Activated CD8-positive, alpha-beta memory T cell treated with anti-CD3 and anti-CD28 coated beads for 48 hours (primary cell): ENCODE results near the gene ZBTB8B.
A peak's percentile ranks its signal among the peaks of the same experiment; 100 is the strongest.
"Not testable (repeated sequence)": the region's sequence is repeated elsewhere in the genome, so short reads cannot be mapped to it uniquely, and the experiment has no call there.

Source experiments
- DNase-seq, 3 experiments: peaks; one replicate each; pipeline ENCODE4 v3.0.0-alpha.2; 2020; ENCODE audit warnings: low read depth in 2 of 3, low spot score in 2 of 3

ZBTB8B gene

DNA sequence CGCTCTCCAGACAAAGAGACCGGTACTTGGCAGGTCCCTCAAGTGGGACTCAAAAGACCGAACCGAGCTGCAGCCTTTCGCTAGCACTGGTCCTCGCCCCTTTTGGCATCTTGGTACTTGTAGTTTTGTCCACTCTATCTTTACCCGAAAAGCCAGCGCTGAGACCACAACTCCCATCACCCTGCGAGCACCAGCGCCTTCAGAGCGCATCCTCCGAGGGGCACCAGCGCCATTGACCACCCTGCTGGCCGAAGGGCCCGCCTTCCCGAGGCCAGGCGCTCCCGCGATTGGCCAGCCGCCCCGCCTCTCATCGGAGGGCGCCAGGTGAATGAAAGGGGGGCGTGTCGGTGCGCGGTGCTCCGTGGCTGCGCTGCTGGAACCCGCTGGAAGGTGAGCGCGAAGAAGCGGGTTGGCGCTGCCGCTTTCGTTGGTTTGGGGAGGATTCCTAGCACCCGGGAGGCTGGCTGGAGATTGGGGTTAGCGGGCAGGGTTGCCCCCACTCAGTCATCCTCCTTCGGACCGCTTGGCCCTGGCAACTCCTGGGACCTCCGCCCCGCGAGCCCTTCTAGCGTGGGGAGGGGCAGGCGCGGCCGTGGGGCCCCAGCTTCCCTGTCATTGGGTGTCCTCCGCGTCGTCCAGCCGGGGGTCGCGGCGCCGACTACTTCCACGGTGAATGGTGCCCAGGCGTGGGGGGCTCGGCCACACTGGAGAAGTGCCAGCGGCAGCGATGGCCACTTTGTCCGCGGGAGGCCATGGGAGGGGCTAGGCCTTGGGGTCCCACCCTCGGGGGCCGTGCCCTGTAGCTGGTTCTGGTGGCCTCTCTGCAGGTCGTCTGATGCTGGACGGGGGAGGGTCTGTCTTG is at the start of gene ZBTB8B:
Gene ZBTB8B, plus strand, starts transcription at position 357 of the 862 bp plus-strand sequence. CDS start 5,553 bp downstream, outside the sequence.
- DNase-seq: peak; percentile 11 to 24 (median 16)

GRCh38 chr1:32421775-32422174 is 43.1 kb upstream of the ZBTB8B start:
- DNase-seq: no peak

DNA sequence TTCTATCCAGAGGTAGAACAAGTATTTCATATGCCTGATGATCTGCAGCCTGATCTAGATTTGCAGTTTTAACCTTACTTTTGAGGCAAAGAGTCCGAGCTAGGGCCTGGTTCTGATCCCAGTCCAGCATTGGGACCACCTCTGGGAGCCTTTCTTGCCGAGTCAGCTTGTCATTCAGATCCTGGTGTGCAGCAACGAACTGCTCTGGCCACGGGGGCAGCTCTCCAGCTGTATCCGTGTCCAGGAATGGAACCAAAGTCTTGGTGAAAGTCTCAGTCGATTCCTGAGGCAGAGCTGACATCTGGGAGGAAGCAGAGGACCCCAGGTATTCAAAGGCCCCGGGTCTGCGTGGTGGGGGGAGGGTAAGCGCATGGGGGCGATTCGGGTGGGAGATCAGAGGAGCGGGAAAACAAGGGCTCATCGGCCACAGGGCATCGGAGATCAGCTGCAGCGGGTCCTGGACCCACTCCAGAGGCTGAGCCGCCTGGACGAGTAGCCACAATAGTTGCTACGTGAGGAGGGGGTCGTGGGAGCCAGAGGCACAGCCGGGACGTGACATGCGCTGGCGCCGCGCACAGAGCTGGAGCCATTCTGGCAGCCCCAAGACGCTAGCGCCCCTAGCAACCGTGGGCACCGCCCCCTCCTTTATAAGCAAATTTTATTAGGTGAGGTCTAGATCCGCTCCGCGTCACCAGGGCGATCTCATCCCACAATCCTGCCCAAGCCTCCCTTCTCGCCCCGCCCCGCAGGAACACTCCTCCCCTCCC is 38.2 kb upstream of the ZBTB8B start:
- no peak for DNase-seq

DNA sequence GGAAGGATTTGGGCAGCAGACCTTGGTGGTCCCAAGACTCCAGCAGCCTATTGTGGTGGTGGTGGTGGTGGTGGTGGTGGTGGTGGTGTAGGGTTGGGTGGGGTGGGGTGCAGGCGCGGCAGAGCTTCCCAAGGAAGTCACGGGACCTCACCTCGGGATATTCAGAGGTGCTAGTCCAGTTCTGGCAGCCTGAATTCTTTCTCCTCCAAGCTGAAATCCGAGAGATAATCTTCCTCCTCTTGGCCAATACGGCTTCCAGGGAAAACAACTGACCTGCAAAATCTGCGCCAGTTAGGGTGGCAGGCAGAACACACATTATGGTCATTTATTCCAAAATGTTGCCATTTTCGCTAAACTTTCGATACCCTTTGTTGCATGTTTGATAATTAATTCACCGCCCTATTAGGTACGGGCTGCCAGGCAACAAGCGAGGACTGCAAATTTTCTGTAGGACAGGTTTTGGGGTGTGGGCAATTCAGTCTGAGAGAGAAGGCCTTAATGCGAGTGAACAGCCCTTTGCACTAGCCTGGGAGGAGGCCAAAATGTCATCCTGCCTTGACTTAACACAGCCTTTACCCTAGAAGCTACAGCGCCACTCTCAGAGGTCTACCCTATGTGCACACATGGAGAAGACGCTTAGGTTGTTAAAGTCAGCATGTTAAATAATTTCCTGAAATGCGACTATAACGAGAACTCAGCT is 37.5 kb upstream of the ZBTB8B start:
- no peak for DNase-seq

DNA sequence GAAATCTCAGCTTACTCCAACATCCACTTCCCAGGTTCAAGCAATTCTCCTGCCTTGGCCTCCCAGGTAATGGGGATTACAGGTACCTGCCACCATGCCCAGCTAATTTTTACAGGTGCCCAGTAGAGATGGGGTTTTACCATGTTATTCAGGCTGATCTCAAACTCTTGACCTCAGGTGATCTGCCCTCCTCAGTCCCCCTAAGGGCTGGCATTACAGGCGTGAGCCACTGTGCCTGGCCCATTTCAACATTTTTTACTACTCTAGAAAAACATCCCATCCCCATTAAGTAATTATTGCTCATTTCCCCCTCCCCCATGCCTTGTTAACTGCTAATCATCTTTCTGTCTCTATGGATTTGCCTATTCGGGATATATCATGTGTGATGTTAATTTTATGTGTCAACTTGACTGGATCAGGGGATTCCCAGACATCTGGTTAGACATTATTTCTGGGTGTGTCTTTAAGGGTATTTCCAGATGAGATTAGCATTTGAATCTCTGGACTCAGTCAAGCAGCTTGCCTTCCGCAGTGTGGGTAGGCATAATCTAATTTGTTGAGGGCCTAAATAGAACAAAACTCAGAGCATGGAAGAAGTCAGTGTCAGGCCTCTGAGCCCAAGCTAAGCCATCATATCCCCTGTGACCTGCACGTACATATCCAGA is 33.0 kb upstream of the ZBTB8B start:
- DNase-seq: no peak

- DNase-seq: no peak
Measured at GRCh38 chr1:32438136-32438535, 26.7 kb upstream of the ZBTB8B start.

DNA sequence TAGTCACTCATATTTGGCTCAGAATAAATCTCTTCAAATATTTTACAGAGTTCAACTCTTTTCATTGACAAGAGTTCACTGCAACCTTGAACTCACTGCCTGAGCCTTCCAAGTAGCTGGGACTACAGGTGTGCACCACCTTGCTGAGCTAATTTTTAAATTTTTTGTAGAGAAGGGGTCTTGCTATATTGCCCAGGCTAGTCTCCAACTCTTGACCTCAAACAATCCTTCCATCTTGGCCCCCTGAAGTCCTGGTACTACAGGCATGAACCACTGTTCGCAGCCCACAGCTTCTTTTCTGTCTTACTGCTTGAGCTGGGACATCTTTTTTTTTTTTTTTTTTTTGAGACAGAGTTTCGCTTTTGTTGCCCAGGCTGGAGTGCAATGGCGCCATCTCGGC is 26.1 kb upstream of the ZBTB8B start:
- not testable (repeated sequence) for DNase-seq

GRCh38 chr1:32441467-32441866 is 23.4 kb upstream of the ZBTB8B start:
- DNase-seq: not testable (repeated sequence)

- no peak for DNase-seq
Measured at GRCh38 chr1:32447469-32448185, 17.2 kb upstream of the ZBTB8B start.

GRCh38 chr1:32448186-32448772 is 16.6 kb upstream of the ZBTB8B start:
- peak; percentile 11 to 19 (median 12) for DNase-seq

DNA sequence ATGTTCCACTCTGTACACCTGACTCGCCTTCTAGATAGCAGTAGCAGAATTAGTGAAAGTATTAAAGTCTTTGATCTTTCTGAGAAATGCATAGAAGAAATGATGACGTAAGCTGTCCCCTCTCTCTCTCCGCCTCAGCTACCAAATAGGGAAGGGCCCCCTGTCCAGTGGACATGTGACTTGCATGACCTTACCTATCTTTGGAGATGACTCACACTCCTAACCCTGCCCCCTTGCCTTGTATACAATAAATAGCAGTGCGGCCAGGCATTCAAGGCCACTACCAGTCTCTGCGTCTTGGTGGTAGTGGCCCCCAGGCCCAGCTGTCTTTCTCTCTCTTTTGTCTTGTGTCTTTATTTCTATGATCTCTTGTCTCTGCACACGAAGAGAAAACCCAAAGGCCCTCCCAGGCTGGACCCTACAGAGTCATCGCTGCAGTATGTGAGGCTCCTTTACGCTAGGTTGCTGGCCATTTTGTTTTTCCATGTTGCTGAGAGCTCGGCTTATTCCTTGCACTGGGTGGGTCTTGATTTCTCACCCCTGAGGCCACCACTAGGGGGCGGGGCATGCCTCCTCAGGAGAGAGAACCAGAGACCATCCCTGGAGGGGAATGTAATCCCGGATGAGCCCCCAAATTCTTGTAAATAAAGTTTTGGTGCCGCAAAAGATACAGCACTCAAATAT is 16.0 kb upstream of the ZBTB8B start:
- no peak for DNase-seq

DNA sequence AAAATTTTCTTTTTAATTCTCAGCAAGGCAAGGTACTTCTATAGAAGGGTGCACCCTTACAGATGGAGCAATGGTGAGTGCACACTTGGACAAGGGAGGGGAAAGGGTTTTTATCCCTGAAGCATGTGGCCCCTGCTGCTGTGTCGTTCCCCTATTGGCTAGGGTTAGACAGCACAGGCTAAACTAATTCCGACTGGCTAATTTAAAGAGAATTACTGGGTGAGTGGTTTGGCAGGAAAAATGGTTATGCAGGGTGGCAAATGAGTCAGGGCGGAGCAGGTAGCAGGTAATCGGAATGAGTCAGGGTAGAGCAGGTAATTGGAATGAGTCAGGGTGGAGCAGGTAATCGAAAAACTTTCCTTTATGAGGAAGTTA is 15.4 kb upstream of the ZBTB8B start:
- DNase-seq: not testable (repeated sequence)

GRCh38 chr1:32454726-32455125 is 10.1 kb upstream of the ZBTB8B start:
- DNase-seq: no peak

DNA sequence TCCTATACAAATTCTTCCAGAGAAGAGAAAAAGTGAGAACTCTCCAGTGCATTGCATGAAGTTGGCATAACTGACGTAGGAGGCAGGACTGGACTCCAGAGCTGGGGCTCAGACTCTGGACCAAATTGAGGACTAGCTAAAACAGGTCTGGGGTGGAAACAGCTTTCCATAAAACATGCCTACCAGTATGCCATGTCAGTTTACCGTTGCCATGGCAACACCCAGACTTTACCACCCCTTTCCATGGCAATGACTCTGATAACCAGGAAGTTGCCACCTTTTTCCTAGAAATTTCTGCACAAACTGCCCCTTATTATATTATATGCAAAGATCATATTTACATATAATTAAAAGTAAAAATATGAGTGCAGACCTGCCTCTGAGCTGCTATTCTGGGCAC is 8.9 kb upstream of the ZBTB8B start:
- no peak for DNase-seq

DNA sequence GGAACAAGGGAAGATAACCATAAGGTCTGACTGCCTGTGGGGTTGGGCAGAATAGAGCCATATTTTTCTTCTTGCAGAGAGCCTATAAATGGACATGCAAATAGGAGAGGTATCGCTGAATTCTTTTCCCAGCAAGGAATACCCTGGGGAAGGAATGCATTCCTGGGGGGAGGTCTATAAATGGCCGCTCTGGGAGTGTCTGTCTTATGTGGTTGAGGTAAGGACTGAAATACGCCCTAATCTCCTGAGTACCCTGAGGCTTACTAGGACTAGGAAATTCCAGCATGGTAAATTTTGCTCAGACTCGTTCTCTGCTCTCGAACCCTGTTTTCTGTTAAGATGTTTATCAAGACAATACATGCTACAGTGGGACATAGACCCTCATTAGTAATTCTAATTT is 6.1 kb upstream of the ZBTB8B start:
- DNase-seq: not testable (repeated sequence)

GRCh38 chr1:32462977-32463376 is 1.9 kb upstream of the ZBTB8B start:
- not testable (repeated sequence) for DNase-seq

GRCh38 chr1:32464191-32464715 is 619 bp upstream of the ZBTB8B start:
- no peak for DNase-seq

DNA sequence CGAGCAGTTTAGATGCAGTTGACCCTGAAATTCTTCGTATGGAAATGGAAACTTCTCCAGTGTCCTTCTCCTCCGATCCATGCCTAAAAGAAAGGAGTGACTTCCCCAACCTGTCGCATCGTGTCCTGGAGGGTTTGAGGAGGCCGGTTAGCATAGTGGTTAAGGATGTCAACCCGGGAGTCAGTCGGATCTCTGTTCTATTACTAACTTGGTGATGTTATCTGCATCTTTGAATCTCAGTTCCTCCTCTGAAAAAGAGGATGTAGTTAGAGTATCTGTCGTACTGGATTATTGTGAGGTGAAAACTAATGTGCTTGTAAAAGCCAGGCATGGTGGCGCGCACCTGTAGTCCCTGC is 684 bp downstream of the ZBTB8B start:
- no peak for DNase-seq

- DNase-seq: no peak
Measured at GRCh38 chr1:32466761-32467160, 1.9 kb downstream of the ZBTB8B start.
